Parathyroid adenoma (tissue), 2 donors: Measurements from ENCODE around the gene KRTAP4-6.
"Not testable (repeated sequence)": the region's sequence is repeated elsewhere in the genome, so short reads cannot be mapped to it uniquely, and the experiment has no call there.

Experiments
- H2AFZ ChIP-seq: fragments of 300-600 bp; sonication (generic); one replicate; pipeline ENCODE4 v1.7.0; 2017; ENCODE audit warnings: antibody characterized with exemption, mild to moderate bottlenecking
- H3K27ac ChIP-seq: fragments of 300-600 bp; sonication (generic); one replicate; pipeline ENCODE4 v1.7.0; 2017
- H3K27me3 ChIP-seq: fragments of 300-600 bp; sonication (generic); one replicate; pipeline ENCODE4 v1.7.0; 2017; ENCODE audit warnings: low read length; ENCODE audit not compliant: control insufficient read depth, insufficient read depth
- H3K36me3 ChIP-seq: fragments of 300-600 bp; sonication (generic); one replicate; pipeline ENCODE4 v1.7.0; 2017; ENCODE audit warnings: low read length; ENCODE audit not compliant: control insufficient read depth, insufficient read depth
- H3K4me1 ChIP-seq: fragments of 300-600 bp; sonication (generic); one replicate; pipeline ENCODE4 v1.7.0; 2017; ENCODE audit warnings: control low read depth
- H3K4me2 ChIP-seq: fragments of 300-600 bp; sonication (generic); one replicate; pipeline ENCODE4 v1.7.0; 2017; ENCODE audit warnings: low read length
- H3K4me3 ChIP-seq: fragments of 300-600 bp; sonication (generic); one replicate; pipeline ENCODE4 v1.7.0; 2017; ENCODE audit warnings: low read depth, low read length
- H3K79me2 ChIP-seq: fragments of 300-600 bp; sonication (generic); one replicate; pipeline ENCODE4 v1.7.0; 2017; ENCODE audit warnings: control low read depth
- H3K9ac ChIP-seq: fragments of 300-600 bp; sonication (generic); one replicate; pipeline ENCODE4 v1.7.0; 2017; ENCODE audit warnings: mild to moderate bottlenecking
- H3K9me3 ChIP-seq: fragments of 300-600 bp; sonication (generic); one replicate; pipeline ENCODE4 v1.7.0; 2017; ENCODE audit warnings: low read length; ENCODE audit not compliant: control insufficient read depth
- TF ChIP-seq, protein P1 (sequence below): fragments of 300-600 bp; sonication (generic); IDR thresholded peaks from one replicate; pipeline ENCODE4 v1.7.0; 2017; ENCODE audit warnings: antibody characterized with exemption, mild to moderate bottlenecking
- donor health status: primary hyperparathyroidism.

Gene KRTAP4-6

DNA sequence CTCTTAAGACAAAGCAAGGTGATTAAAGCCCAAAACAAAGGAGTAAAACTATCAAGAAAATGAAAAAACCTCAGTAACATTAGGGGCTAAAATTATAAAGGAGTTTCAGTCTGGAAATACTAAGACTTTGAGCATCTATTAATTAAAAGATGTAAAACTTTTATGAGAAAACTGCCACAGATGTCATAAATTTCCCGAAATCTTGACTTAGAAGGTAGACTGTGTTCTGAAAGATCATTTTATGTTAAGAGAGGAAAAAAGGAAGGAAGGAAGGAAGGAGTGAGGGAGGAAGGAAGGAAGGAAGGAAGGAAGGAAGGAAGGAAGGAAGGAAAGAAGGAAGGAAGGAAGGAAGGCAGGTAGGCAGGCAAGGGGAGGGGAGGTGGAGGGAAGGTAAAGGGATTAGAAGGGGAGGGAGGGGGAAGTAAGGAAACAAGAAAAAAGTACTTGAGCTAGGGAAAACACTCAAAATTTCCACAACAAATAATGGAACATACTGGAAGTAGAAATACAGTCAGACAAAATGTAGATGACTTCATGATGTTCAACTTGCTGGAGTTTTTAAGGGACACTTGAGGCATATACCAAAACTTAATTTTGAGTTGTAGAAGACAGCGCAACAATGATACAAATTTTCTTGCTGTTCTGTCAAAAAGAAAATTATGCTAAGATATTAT is 7.3 kb upstream of the KRTAP4-6 start:
- Histone ChIP-seq H3K79me2 (no peaks in the 10 kb centered on the region), H3K9ac (no peak overlapping the region), H3K27ac (no peak overlapping the region), H3K36me3 (no peaks in the 10 kb centered on the region), H3K27me3 (no peaks in the 10 kb centered on the region), H3K4me2 (no peak overlapping the region), H3K4me1 (no peaks in the 10 kb centered on the region), H3K9me3 (no peaks in the 10 kb centered on the region), H3K4me3 (no peak overlapping the region), H2AFZ (no peak overlapping the region)
- TF ChIP-seq, protein P1, sequence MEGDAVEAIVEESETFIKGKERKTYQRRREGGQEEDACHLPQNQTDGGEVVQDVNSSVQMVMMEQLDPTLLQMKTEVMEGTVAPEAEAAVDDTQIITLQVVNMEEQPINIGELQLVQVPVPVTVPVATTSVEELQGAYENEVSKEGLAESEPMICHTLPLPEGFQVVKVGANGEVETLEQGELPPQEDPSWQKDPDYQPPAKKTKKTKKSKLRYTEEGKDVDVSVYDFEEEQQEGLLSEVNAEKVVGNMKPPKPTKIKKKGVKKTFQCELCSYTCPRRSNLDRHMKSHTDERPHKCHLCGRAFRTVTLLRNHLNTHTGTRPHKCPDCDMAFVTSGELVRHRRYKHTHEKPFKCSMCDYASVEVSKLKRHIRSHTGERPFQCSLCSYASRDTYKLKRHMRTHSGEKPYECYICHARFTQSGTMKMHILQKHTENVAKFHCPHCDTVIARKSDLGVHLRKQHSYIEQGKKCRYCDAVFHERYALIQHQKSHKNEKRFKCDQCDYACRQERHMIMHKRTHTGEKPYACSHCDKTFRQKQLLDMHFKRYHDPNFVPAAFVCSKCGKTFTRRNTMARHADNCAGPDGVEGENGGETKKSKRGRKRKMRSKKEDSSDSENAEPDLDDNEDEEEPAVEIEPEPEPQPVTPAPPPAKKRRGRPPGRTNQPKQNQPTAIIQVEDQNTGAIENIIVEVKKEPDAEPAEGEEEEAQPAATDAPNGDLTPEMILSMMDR = no peak

DNA sequence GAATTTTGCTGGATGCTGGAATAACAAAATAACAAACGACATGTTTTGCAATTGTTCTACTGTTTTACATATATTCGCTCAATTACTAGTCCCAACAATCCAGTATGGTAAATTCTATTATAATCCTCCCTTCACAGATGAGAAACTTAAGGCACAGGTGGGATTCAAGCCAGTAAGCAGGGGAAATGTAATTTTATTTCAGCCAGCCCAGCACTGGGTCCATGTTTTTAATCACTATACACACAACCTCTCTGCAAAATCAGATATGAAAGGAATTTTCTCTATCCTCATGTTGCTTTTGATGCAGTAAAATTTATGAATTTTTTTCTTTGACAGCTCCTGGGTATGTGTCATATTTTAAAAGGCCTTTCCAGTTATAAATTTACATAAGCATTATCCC is 4.9 kb upstream of the KRTAP4-6 start:
- Histone ChIP-seq H3K4me2 (no peak overlapping the region), H2AFZ (no peak overlapping the region), H3K4me1 (no peaks in the 10 kb centered on the region), H3K36me3 (no peaks in the 10 kb centered on the region), H3K9me3 (no peaks in the 10 kb centered on the region), H3K27ac (no peak overlapping the region), H3K79me2 (no peaks in the 10 kb centered on the region), H3K27me3 (no peaks in the 10 kb centered on the region), H3K9ac (no peak overlapping the region), H3K4me3 (no peak overlapping the region)
- TF ChIP-seq, protein P1 = no peak

DNA sequence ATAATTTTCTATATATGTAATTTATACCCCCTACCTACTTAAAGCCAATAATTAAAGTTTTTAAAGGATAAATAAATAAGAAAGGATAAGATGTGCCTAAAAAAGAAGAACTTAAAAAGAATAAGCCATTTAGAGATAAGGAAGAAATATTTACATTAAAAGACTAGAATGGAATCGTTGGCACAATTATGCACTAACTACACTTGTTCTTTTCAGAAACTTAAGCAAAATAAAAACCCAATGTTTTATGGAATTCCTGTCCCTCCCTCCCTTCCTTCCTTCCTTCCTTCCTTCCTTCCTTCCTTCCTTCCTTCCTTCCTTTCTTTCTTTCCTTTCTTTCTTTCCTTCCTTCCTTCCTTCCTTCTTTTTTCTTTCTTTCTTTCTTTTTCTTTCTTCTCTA is 4.5 kb upstream of the KRTAP4-6 start:
- Histone ChIP-seq H3K36me3 (no peaks in the 10 kb centered on the region), H3K4me1 (no peaks in the 10 kb centered on the region), H3K27ac (no peak overlapping the region), H2AFZ (no peak overlapping the region), H3K4me2 (no peak overlapping the region), H3K9me3 (no peaks in the 10 kb centered on the region), H3K79me2 (no peaks in the 10 kb centered on the region), H3K9ac (no peak overlapping the region), H3K27me3 (no peaks in the 10 kb centered on the region), H3K4me3 (no peak overlapping the region)
- TF ChIP-seq, protein P1 = no peak

DNA sequence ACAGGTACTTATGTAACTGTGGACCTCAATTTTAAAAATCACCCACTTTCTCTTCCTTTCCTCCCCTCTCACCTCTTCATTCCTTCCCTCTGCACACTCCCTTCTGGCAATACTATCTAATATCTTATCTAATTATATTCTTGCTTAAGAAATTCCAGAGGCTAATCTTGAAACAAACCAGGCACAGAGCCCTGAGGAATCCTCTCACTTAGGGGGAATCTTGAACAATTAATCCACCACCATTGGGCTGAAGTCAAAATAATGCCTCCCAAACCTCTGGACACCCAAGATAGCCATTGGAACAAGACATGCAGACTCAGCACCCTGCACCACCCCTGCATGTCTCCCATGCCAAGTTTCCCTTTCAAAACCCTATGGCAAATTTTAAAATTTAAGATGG is 1.0 kb upstream of the KRTAP4-6 start:
- H3K27ac ChIP-seq = no peak overlapping the region
- H3K9me3 ChIP-seq = no peaks in the 10 kb centered on the region
- H2AFZ ChIP-seq = no peak overlapping the region
- H3K27me3 ChIP-seq = no peaks in the 10 kb centered on the region
- no peak overlapping the region for H3K4me2 ChIP-seq
- no peak overlapping the region for H3K9ac ChIP-seq
- no peaks in the 10 kb centered on the region for H3K4me1 ChIP-seq
- no peaks in the 10 kb centered on the region for H3K79me2 ChIP-seq
- TF ChIP-seq, protein P1 = no peak
- H3K4me3 ChIP-seq = no peak overlapping the region
- H3K36me3 ChIP-seq = no peaks in the 10 kb centered on the region

DNA sequence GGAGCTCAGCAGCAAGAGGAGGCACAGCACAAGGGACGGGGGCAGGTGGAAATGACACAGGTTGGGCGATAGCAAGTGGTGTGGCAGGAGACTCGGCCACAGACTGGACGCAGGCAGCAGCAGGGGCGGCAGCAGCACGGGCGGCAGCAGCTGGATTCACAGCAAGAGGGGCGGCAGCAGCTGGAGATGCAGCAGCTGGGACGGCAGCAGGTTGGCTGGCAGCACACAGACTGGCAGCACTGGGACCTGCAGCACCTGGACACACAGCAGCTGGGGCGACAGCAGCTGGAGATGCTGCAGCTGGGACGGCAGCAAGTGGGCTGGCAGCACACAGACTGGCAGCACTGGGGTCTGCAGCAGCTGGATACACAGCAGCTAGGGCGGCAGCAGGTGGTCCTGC is 479 bp downstream of the KRTAP4-6 start:
- not testable (repeated sequence) for H3K9me3 ChIP-seq, H2AFZ ChIP-seq, H3K27ac ChIP-seq, H3K4me2 ChIP-seq, H3K4me3 ChIP-seq, H3K9ac ChIP-seq, H3K36me3 ChIP-seq, H3K27me3 ChIP-seq, H3K4me1 ChIP-seq, H3K79me2 ChIP-seq
